Calu3 (cell line): ENCODE data around the gene NIPAL3. TPM values are rescaled to one million over a fixed set of nuclear protein-coding genes. Genes with fewer than 3 reads are reported as not detected.

ENCODE experiments used
- BruUV-seq: library from RNA; stranded (reverse); fragments of 400-500 nt; replicated peaks from 2 replicates; lab custom pipeline; 2021; lab: Mats Ljungman, UMichigan
- CTCF ChIA-PET: fragments of 300-600 bp; sonication (Branson Sonifier 250); formaldehyde crosslinking; loops from one replicate; lab custom pipeline; 2022; ENCODE audit warnings: antibody characterized with exemption; lab: Charles Lee
- DNase-seq: peaks from one replicate; pipeline ENCODE4 v3.0.0; 2022
- H3K27ac Mint-ChIP-seq: one replicate; pipeline ENCODE4 v1.8.0; 2022; ENCODE audit warnings: mixed read lengths; ENCODE audit not compliant: unreplicated experiment
- H3K27me3 Mint-ChIP-seq: one replicate; pipeline ENCODE4 v1.8.0; 2022; ENCODE audit warnings: mixed read lengths; ENCODE audit not compliant: unreplicated experiment
- H3K36me3 Mint-ChIP-seq: one replicate; pipeline ENCODE4 v1.8.0; 2022; ENCODE audit warnings: mild to moderate bottlenecking, moderate library complexity, mixed read lengths; ENCODE audit not compliant: insufficient read depth, unreplicated experiment
- H3K4me1 Mint-ChIP-seq: one replicate; pipeline ENCODE4 v1.8.0; 2022; ENCODE audit warnings: mild to moderate bottlenecking, low read depth, mixed read lengths; ENCODE audit not compliant: unreplicated experiment
- H3K4me3 Mint-ChIP-seq: one replicate; pipeline ENCODE4 v1.8.0; 2022; ENCODE audit warnings: mild to moderate bottlenecking, low read depth, moderate library complexity, mixed read lengths; ENCODE audit not compliant: unreplicated experiment
- H3K9me3 Mint-ChIP-seq: one replicate; pipeline ENCODE4 v1.8.0; 2022; ENCODE audit warnings: low read depth, mixed read lengths; ENCODE audit not compliant: unreplicated experiment
- CTCF ChIP-seq: fragments of 200-600 bp; IDR thresholded peaks from one replicate; pipeline ENCODE4 v1.8.0; 2022; ENCODE audit warnings: antibody characterized with exemption; ENCODE audit not compliant: unreplicated experiment
- intact Hi-C: fragments of 100-400 bp; cut with micrococcal nuclease; formaldehyde crosslinking; loops from one replicate; pipeline ENCODE4 v1.10.0; 2022; ENCODE audit not compliant: unreplicated experiment
- total RNA-seq: library from RNA; stranded (reverse); gene quantifications from 2 replicates; pipeline ENCODE4 v1.2.3, GENCODE V29; 2022

The NIPAL3 gene
- total RNA-seq, 1 experiment from 2014 or later: 28.8 TPM

GRCh38 chr1:24470592-24470991 is 55.0 kb downstream of the NIPAL3 start:
- H3K36me3 Mint-ChIP-seq: peaks cover 4% of the 10 kb centered on the region
- CTCF ChIA-PET: no interaction called here
- no peak overlapping the region for H3K27ac Mint-ChIP-seq
- H3K4me1 Mint-ChIP-seq: no peaks in the 10 kb centered on the region
- no peak overlapping the region for H3K4me3 Mint-ChIP-seq
- no peak for DNase-seq
- intact Hi-C loops: no loop called here
- BruUV-seq: no TSS peak
- H3K9me3 Mint-ChIP-seq: no peaks in the 10 kb centered on the region
- H3K27me3 Mint-ChIP-seq: no peaks in the 10 kb centered on the region
- no peak for TF ChIP-seq CTCF

- intact Hi-C loops: no loop called here
- DNase-seq: no peak
- no peaks in the 10 kb centered on the region for H3K36me3 Mint-ChIP-seq
- H3K9me3 Mint-ChIP-seq: no peaks in the 10 kb centered on the region
- H3K27ac Mint-ChIP-seq: no peak overlapping the region
- CTCF ChIA-PET: interaction anchor here (0.7 kb wide), 1 partner anchor 1451 kb away, joined by 5 read pairs; no protein-coding TSS in a partner anchor
- H3K27me3 Mint-ChIP-seq: no peaks in the 10 kb centered on the region
- TF ChIP-seq CTCF: no peak
- no peak overlapping the region for H3K4me3 Mint-ChIP-seq
- no peaks in the 10 kb centered on the region for H3K4me1 Mint-ChIP-seq
- BruUV-seq: no TSS peak
These were observed 57.1 kb downstream of the NIPAL3 start for GRCh38 chr1:24472527-24473251.

- Mint-ChIP-seq H3K27ac (no peak overlapping the region), H3K4me1 (no peaks in the 10 kb centered on the region), H3K9me3 (no peaks in the 10 kb centered on the region), H3K36me3 (no peaks in the 10 kb centered on the region), H3K4me3 (no peak overlapping the region), H3K27me3 (no peaks in the 10 kb centered on the region)
- no peak for TF ChIP-seq CTCF
- intact Hi-C loops: no loop called here
- BruUV-seq: no TSS peak
- CTCF ChIA-PET: interaction anchor here (0.6 kb wide), 1 partner anchor 110 kb away, joined by 3 read pairs; no protein-coding TSS in a partner anchor
- no peak for DNase-seq
These were observed 58.6 kb downstream of the NIPAL3 start for GRCh38 chr1:24474193-24474592.

GRCh38 chr1:24475700-24476099 is 60.1 kb downstream of the NIPAL3 start:
- Mint-ChIP-seq H3K36me3 (no peaks in the 10 kb centered on the region), H3K4me3 (no peak overlapping the region), H3K9me3 (no peaks in the 10 kb centered on the region), H3K4me1 (peaks cover under 1% of the 10 kb centered on the region), H3K27ac (no peak overlapping the region), H3K27me3 (no peaks in the 10 kb centered on the region)
- CTCF ChIA-PET: interaction anchor here (0.7 kb wide), 1 partner anchor 125 kb away, joined by 4 read pairs; no protein-coding TSS in a partner anchor
- TF ChIP-seq CTCF: no peak
- intact Hi-C loops: no loop called here
- BruUV-seq: no TSS peak
- DNase-seq: no peak
